Limb (tissue), 2 donors: ENCODE results near the gene HMCN2.
A peak's percentile ranks its signal among the peaks of the same experiment; 100 is the strongest.

Experiments
- DNase-seq, 2 donors: peaks; one replicate each; pipeline ENCODE4 v3.0.0-alpha.2; 2016; ENCODE audit errors: extremely low spot score in 2 of 2

HMCN2 gene

DNA sequence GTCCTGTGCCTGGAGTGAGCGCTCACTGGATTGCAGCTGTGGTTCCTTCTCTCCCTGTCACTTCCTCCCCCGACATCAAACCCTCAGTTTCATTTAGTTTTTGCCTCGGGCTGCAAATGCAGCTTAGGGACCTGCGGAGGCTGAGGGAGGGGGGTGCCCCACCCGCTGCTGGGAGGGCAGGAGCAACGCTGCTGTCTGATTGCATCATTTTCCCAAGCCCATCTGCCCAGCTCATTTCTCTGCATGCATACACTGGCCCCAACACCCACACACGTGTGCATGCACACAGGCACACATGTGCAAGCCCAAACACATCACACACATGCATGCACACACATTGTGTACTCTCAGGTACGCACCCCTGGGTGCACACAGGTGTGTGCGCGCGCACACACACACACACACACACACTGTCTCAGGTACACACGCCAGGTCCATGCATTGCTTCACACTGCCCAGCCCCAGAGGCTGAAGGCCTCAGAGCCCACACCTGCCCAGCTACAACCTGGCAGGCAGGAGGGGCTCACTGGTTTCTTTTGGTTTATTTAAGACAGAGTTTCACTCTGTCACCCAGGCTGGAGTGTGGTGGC is 182.6 kb downstream of the HMCN2 start:
- DNase-seq = no peak

DNA sequence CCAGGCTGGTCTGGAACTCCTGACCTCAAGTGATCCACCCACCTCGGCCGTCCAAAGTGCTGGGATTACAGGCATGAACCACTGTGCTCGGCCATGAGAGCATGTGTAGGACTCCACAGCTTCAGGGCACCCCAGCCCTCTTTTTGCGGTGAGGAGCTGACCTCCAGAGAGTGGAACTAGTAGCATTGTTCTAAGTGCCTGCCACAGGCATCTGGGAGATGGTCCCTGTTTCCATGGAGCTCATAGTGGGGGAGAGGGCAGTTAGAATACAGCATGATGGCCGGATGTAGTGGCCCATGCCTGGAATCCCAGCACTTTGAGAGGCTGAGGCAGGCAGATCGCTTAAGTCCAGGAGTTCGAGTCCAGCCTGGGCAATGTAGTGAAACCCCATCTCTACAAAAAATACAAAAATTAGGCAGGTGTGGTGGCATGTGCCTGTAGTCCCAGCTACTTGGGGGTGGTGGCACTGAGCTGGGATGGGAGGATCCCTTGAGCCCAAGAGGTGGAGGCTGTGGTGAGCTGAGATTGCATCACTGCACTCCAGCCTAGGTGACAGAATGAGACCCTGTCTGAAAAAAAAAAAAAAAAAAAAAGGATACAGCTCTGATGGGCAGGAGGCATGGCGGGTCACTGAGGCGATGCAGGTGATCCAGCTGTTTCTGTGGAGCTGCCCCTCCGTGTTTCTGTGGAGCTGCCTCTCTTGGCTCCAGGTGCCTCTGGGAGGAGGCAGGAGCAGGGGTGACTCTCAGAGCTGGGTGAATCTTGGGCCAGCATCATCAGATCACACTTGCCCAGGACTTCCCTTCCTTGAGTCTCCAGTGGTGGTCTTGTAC is 183.4 kb downstream of the HMCN2 start:
- DNase-seq = no peak

DNA sequence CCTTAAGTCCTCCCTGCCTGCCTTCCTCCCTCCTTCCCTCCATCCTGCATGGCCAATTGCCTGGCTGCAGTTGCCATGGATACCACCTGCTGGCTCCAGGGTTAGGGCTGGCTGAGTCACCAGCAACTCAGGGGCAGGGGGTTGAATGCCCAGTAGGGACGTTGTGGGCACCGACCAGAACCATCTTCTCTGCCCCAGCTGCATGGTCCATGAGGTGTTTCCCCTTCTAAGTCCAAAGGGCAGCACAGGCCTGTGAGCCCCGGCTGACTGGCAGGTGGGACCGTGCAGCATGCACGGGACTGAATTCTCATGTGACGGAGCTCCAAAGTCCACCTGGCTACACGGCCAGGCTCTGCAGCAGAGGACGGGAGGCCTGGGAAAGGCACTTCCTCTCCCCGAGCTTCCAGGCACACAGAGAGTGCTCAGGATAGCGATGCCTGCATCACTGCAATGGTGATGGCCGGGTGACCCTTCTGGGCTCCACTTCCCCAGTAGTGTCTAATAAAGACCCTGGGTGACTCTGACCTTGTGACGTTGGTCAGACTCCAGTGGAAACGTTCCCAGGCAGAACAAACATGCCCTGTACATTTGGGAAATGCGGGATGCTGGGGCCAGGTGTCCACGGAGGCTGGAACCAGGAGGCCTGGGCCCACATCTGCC is 184.9 kb downstream of the HMCN2 start:
- DNase-seq = no peak

DNA sequence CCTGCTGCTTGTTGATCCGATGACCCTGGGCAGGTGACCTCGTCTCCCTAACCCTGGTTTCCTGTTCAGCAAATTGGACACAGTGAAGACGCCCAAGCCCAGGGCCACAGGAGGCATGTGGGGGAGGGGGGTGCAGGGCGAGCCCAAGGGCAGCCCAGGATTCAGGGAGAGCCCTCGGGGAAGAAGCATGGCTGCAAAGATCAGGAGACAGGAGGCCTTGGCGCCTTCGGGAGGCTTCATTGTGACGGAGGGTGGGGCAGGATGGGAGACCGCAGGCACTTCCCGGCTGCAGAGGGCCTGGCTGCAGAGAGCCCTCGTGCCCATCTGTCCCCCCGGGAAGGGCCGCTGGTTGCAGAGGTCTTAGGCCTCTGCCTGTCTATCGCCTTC is 185.4 kb downstream of the HMCN2 start:
- no peak for DNase-seq

DNA sequence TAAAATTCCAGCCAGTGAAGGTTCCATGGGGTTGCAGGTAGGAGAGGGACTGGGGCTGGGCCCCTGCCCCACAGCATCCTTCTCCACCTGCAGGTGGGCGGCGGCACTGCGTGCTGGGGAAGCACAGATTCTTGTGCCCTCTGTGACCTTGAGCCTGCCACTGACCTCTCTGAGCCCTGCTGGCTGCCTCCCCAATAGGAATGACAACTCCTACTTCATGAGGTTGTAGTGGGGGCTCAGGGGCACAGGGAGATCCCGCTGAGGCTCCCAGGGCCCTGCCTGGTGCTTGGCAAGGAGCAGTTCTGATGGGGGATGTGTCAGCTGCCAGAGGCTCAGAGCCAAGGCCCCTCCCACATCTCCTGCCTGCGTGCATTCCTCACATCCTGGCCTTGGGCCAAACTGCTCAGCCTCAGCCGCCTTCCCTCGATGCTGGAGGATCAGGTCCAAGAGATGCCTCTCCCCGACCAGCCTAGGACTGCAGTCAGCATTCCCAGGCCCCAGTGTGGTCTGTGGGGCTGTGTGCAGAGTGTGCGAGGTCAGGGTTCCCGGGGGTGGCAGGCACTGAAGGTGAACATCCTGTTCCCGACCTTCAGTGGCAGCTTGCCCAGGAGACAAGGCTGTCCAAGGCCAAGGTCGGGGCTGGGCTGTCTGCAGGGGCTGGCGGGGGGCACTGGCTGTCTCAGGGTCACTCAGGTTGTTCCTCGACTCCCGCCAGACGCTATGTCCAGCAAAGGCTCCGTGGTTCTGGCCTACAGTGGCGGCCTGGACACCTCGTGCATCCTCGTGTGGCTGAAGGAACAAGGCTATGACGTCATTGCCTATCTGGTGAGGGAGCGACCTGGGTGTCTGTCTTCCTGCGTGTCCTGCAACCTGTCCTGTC is 186.2 kb downstream of the HMCN2 start:
- DNase-seq = peak; percentile 86 to 92

DNA sequence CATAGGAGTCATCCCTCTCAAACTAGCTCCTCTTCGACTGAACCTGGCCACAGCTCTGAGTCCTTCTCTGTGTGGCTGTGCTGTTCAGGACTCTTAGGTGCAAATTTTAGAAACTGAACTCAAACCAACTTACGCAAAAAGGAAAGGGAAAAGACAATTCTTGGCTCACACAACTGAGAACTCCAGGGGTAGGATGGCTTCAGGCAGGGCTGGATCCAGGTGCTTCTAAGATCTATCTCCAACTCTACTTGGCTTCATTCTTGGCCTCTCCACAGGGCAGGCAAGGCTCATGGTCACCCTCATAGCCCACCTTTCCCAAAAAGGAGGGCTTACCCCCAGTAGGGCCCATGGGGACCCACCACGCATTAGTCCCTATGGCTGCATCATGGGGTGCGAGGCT is 187.3 kb downstream of the HMCN2 start:
- no peak for DNase-seq

DNA sequence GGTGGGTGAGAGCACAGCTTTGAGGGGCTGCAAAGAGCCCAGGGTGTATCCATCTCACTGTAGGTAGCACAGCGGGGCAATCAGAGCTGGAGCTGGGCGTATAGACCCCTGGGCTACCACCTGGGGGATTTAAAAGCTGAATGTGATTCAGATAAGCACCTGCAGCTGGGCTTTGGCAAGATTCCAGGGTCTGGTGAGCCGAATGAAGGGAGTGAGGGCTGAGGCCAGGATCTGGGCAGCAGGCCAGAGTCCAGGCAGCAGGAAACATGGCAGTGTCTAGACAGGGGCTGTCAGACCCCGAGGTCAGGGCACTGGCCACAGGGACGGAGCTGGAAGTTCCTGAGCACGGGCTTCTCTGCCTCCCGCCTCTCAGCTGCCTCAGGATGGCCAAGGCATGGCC is 187.9 kb downstream of the HMCN2 start:
- no peak for DNase-seq

DNA sequence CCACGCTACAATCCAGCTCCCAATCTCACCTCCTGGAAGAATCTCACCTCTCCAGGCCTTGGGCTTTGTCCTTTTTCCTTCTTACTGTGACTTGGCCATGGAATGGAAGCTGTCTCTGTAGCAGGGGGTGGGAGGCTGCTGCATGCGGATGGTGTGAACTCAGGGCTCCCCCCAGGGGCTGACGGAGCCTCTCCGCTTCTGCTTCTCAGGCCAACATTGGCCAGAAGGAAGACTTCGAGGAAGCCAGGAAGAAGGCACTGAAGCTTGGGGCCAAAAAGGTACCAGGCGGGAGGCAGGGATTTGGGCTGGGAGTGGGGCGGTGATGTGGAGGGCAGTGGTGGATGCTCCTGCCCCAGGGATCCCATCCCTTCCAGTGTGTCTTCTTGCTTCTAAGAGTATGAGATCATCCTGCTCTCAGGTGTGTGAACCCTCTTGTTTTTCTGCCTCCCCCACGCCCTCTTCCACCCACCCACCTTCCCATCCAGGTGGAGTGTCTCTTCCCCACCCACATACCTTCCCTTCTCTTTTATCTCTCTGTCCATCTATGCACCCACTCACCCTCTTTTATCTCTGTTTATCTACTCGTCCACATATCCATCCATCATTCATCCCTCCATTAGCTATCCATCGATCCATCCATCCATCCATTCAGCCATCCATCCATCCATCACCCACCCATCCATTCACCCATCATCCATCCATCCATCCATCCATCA is 188.7 kb downstream of the HMCN2 start:
- no peak for DNase-seq

DNA sequence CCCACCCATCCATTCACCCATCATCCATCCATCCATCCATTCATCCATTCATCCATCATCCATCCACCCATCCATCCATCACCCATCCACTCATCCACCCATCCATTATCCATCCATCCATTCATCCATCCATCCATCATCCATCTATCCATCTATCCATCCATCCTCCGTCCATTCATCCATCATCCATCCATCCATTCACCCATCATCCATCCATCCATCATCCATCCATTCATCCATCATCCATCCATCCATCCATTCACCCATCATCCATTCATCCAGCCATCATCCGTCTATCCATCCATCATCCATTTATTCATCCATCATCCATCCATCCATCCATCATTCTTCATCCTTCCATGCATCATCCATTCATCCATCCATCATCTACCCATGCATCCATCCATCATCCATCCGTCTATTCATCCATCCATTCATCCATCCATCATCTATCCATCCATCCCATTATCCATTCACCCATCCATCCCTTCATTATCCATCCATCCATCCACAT is 189.3 kb downstream of the HMCN2 start:
- DNase-seq = no peak

DNA sequence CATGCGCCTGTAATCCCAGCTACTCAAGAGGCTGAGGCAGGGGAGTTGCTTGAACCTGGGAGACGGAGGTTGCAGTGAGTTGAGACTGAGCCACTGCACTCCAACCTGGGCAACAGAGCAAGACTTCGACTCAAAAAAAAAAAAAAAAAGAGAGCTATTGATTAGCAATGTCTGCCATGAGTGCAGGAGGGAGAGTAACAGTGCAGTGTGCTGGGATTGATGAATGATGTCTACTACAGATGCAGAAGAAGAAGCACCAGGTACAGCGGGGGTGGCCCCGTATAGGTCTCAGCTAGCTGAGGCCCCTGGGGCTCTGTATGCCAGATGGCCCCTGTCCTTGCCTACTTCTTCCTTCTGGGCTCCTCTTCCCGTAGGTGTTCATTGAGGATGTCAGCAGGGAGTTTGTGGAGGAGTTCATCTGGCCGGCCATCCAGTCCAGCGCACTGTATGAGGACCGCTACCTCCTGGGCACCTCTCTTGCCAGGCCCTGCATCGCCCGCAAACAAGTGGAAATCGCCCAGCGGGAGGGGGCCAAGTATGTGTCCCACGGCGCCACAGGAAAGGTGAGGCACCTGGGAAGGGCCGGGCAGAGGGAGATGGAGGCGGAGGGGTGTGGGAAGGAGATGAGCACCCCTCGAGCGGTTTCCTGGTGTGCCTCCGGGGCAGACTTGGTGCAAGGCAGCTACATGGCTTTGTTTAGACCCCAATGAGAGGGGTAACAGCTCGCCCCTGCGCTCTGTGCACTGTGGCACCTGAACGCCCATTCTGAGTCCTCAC is 192.7 kb downstream of the HMCN2 start:
- no peak for DNase-seq

DNA sequence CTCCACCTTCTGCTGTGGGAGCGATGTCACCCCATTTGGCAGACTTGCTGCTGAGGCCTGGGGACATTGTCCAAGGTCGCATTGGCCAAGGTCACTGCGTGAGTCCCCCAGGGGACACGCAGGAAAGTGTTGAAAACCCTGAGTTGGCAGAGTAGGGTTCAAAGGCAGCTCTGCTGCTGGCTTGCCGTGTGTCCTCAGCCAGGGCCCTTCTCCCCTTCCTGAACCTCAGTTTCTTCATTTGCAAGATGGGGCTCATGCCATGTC is 193.2 kb downstream of the HMCN2 start:
- DNase-seq = no peak

DNA sequence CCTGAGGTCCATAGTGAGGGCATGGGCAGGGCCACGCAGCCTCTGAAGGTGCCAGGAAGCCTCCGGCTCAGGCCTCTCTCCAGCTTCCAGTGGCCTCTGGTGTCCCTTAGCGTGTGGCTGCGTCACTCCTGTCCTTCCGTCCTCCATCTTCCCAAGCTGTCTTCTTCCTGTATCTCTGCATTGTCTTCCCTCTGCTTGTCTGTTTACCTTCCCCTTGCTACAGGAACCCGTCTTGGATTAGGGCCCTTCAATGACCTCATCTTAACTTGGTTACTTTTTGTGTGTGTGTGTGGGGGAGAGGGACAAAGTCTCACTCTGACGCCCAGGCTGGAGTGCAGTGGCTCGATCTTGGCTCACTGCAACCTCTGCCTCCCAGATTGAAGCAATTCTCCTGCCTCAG is 193.6 kb downstream of the HMCN2 start:
- no peak for DNase-seq

DNA sequence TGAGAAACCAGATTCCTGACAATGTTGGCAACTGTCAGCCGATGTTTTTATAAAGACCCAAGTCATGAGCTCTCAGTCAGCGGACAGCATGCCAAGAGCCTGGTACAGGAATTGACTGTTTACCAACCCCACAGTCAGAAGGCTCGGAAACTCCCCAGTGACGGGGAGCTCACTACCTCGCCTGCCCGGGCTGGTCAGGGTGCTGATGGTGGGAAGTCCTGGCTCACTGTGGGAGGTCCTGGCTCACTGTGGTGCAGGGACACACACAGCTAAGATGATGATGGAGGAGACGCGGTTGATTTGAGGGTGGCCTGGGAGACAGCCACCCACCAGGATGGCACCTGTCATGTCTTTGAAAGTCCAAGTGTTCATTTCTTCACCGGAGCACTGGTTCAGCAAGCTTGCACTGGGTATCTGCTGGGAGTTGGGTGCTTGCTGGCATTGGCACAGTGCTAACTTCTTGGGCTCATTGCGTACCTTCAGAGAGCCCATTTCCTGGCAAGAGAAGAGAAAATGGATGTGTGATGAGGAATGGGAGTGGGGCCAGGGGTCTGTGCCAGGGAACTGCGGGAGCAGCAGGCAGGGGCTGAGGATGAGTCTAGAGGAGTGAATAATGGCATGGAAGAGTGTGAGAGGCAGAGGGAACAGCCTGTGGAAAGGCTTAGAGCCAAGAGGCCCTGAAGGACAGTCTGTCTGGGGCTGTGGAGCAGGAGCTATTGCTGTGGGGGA is 194.5 kb downstream of the HMCN2 start:
- no peak for DNase-seq

DNA sequence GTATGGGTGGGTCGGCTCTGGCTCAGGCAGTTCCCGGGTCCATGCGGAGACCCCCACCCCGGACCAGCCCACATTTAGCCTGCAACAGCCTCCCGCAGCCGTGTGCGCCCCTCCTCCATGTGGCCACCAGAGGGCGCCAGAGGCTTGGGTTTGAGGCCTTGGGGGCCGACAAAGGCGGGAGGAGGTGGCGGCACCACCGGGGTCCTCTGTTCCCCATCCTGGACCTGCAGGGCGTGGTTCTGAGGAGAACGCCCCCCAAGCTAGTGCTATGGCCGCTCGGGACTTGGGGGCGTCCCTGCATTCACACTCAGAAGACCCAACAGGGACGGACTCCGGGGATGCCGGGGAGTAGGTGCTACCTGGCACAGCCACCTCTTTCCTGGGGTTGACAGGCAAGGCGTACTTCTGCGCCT is 195.7 kb downstream of the HMCN2 start:
- DNase-seq = peak; percentile 55 to 88

DNA sequence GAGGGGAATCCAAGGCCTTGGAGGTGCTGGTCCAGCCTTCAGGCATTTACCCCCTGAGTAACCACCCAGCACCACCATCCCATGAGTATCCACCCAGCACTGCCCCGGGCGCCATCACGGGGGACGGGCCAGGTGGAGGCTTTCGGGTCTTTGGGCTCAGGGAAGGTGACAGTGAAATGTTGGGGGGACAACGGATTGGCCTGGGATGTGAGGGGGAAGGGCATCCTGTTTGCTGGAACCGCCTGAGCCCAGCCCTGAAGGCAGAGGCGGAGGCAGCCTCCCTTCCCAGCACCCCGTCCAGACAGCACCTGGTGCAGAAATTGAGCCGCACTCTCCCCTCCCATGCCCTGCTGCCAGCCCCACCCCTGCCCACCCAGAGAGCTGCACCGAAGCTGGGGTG is 196.2 kb downstream of the HMCN2 start:
- DNase-seq = no peak

DNA sequence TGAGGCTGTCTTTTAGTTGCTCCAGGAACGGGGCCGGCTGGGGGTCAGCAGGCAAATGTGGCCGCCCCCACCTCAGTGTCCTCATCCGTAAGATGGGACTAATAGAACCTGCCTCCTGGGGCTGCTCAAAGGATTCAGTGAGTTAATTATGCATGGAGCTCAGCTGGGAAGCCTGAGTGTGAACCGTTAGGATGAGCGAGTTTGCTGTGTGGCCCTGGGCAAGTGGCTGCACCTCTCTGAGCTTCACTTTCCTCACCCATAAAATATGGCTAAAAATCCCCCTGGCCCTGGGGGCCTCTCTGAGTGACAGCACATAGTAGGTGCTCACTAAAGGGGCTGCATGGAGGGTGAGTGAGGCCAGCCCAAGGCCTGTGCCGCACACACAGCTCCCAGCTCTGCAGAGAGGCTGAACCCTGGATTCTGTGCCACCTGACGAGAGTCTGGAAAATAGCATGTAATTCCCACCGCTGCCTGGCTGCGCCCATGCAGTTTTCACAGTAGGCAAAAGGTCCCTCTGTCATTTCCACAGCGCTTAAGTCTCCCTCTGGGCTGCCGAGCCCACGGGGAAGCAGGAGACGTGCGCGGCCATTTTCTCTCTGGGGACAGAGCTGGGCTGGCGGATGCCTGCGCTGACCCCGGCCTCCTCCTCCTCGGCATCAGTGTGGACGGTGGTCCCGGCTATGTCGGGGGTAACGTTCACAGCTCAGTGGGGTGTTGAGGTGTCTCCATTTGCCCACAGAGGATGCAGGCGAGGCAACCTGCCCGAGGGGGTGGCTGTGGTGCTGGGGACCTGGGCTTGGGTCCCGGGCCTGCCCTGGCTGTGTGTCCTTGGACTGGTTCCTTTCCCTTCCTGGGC is 197.4 kb downstream of the HMCN2 start:
- no peak for DNase-seq

DNA sequence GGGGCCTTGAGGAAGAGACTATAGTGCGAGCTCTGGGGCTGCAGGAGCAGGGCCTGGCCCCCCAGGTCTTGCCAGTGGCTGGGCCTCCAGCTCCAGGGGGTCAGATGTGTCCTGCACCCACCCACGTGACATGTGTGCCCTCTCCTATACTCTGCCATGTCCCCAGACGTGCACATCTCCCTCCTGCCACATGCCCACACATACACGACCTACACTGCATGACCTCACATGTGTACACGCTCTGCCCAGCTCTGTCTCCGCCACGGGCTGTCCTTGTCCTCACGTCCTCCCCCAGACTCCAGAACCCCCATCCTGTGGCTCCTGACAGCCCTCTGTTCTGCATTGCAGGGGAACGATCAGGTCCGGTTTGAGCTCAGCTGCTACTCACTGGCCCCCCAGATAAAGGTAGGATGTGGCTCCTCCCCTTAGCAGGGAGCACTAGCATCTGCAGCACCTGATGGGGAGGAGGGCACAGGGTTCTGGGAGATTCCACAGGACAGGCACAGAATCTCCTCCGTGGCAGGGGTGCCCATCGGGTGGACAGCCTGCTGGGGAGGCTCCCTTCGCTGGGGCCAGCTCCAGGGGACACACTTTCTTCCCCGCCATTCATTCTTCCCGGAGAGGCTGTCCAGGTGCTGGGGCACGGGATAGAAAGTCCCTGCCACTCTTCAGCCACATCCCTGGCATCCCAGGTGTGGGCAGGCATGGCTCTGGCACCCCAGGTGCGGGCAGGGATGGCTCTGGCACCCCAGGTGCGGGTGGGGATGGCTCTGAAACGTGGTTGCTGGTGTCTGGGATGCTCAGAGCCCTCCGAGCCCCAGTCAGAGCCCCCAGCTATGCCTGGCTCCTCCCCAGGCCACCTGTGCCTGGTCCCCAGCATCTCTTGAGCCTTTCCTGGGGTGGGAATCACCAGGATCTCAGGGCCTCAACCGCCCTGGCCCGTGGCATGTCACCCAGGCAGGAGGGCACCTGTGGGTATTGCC is 198.5 kb downstream of the HMCN2 start:
- no peak for DNase-seq
